ENCODE data around the gene RTN4R. TPM values are rescaled to one million over a fixed set of nuclear protein-coding genes. Genes with fewer than 3 reads are reported as not detected.
"Not testable (repeated sequence)": the region's sequence is repeated elsewhere in the genome, so short reads cannot be mapped to it uniquely, and the experiment has no call there.

The RTN4R gene
- 0.16 and 0.38 TPM in 2 replicates for polyA plus RNA-seq (2011; rRNA removed)
- 0.23 and 0.26 TPM in 2 replicates for polyA minus RNA-seq (2011; rRNA and poly(A)+ RNA removed)

DNA sequence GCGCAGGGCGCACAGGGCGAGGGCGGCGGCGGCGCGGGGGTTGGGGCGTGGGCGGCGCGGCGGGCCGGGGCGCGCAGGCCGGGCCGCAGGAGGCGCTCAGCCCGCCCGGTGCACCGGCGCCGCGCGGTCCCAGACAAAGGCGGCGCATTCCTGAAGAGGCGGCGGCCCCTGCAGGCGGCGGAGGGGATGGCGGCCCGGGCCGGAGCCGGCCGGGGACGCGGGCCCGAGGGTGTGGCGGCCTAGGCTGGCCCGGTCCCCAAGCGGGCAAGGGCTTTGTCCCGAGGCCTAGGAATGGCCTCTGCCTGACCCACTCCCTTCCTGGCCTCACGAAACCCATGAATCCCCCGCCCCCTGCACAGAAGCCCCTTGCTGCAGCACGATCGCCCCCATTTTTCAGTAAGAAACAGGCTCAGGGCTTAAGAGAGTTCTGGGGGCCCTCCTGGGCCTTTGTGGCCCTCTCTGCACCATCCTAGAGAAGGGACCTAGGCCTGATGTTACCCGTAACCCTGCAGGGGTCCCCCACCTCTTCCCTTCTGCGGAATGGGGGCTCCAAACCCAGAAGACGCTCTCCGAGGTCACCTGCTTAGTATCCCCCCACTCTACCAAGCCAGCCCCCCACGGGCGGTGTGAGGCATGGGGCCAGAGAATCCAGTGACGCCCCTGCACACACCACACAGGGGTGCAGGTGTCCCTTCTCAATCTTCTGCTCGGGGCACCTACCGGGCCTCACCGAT lies at the start of gene RTN4R:
TSS of gene RTN4R (minus strand) at position 40 of the 734 bp plus-strand sequence. CDS start 226 bp downstream, outside the sequence.
- DNase-seq (ENCODE audit: low read depth, low spot score): no peak
- peak within 1 kb of the TSS; percentile 22; the same call in 1 of the 2 replicates for H3K4me3 ChIP-seq (ENCODE audit: low read depth, low read length)
- H3K27me3 ChIP-seq (ENCODE audit: control insufficient read depth, insufficient read depth, low read length): peaks cover 13% of the 10 kb centered on the region
- POLR2A ChIA-PET: no interaction called here
- TF ChIP-seq, protein P1, sequence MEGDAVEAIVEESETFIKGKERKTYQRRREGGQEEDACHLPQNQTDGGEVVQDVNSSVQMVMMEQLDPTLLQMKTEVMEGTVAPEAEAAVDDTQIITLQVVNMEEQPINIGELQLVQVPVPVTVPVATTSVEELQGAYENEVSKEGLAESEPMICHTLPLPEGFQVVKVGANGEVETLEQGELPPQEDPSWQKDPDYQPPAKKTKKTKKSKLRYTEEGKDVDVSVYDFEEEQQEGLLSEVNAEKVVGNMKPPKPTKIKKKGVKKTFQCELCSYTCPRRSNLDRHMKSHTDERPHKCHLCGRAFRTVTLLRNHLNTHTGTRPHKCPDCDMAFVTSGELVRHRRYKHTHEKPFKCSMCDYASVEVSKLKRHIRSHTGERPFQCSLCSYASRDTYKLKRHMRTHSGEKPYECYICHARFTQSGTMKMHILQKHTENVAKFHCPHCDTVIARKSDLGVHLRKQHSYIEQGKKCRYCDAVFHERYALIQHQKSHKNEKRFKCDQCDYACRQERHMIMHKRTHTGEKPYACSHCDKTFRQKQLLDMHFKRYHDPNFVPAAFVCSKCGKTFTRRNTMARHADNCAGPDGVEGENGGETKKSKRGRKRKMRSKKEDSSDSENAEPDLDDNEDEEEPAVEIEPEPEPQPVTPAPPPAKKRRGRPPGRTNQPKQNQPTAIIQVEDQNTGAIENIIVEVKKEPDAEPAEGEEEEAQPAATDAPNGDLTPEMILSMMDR (IDR thresholded peaks at IDR 0.05; ENCODE audit: low read depth, low read length): peak; percentile 51
- CTCF ChIA-PET: no interaction called here
- no peaks in the 10 kb centered on the region for H3K9me3 ChIP-seq (ENCODE audit: control insufficient read depth, insufficient read depth, low read length)
- H3K27ac ChIP-seq (ENCODE audit: low read depth, low read length): no peak within 1 kb of the TSS

DNA sequence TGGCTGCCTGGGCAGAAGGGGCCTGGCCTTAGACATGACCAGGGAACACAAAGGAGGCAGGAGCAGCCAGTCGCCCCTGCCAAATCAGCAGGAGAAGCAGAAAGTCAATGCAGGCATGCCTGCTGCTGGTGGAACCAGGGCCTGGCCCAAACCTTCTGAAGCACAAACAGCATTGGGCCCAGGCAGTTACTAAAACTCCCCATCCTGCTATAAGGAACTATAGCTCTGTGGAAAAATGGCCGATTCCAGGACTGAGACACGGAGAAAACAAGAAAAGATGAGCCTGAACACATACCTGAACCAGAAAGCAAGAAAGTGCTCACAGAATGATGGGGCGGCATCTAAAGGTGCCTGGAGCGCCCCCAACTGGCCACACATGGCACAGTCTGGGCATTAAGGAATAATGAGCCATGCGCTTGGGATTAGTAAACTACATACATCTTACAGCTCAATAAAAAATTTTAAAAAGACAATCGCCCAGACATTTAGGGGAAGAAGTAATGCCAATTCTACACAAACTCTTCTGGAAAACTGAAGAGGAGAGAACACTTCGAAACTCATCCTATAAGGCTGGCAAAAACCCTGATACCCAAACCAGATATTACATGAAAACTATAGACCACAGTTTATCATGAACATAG lies 49.4 kb upstream of the RTN4R start:
- POLR2A ChIA-PET; H3K27me3 ChIP-seq (ENCODE audit: control insufficient read depth, insufficient read depth, low read length); H3K9me3 ChIP-seq (ENCODE audit: control insufficient read depth, insufficient read depth, low read length); H3K27ac ChIP-seq (ENCODE audit: low read depth, low read length); DNase-seq (ENCODE audit: low read depth, low spot score); H3K4me3 ChIP-seq (ENCODE audit: low read depth, low read length): not testable (repeated sequence)
- TF ChIP-seq, protein P1 (IDR thresholded peaks at IDR 0.05; ENCODE audit: low read depth, low read length): peak; percentile 52
- CTCF ChIA-PET: interaction anchor here (0.6 to 1.5 kb wide), 3 partner anchors 101 to 166 kb away, joined by 3 to 8 read pairs (median 3); no protein-coding TSS in a partner anchor

DNA sequence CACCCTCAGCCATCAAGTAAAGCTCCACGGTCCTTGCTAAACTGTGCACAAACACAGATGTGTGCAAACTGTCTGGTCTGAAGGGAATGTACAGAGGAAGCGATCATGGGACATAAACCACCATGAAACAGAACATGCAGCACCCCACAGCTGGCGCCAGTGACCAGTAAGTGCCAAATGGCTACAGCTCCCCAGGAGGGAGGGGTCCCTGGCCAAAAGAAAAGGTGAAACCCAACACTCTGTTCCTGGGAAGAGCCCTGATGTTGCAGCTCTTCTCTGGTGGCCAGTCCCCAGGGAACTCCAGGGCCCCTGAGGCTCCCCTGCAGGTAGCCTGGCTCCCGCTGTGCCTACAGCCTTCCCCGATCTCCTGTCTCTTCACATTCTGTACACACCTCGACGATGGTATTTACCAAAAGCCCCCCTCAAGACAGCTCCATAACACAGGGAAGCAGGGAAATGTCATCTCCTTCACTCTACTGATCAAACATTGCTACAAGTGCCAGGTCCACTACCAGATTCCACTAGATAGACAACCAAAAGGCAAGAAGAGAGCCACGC lies 48.8 kb upstream of the RTN4R start:
- ChIA-PET POLR2A (no interaction called here), CTCF (interaction anchor here (0.7 to 1.5 kb wide), 4 partner anchors 101 to 247 kb away, joined by 3 to 8 read pairs (median 3); no protein-coding TSS in a partner anchor)
- Histone ChIP-seq H3K27me3 (ENCODE audit: control insufficient read depth, insufficient read depth, low read length) (no peaks in the 10 kb centered on the region), H3K9me3 (ENCODE audit: control insufficient read depth, insufficient read depth, low read length) (no peaks in the 10 kb centered on the region; the same call in 1 of the 2 replicates), H3K27ac (ENCODE audit: low read depth, low read length) (no peak overlapping the region), H3K4me3 (ENCODE audit: low read depth, low read length) (no peak overlapping the region)
- no peak for DNase-seq (ENCODE audit: low read depth, low spot score)
- TF ChIP-seq, protein P1 (IDR thresholded peaks at IDR 0.05; ENCODE audit: low read depth, low read length): no peak

DNA sequence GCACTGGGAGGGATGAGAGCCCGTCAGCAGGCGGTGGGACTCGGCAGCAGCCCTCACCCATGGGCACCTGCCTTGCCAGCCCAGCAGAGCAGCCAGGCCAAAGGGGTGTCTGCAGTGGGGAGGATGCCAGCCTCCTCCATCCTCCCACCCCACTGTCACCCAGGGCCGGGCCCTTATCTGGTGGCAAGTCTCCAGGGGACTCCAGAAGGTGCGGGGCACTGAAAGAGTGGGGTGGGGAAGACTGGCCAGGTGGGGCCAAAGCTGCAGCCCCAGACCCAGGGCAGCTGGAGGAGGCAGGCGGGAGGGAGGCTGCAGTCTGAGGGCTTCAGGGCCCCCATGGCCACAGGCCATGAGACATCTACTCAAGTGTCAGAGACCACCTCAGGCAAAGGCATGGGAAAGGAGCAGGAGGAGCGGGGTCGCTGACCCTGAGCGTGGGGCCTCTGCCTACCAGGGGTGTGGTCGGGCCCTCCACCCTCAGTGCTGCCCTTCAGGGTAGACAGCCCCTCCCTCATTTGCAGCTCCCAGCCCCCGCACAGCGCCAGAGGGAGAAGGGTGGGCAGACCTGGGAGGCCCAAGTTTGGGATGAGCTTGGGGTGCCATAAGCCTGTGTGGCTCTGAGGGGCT lies 48.2 kb upstream of the RTN4R start:
- TF ChIP-seq, protein P1 (IDR thresholded peaks at IDR 0.05; ENCODE audit: low read depth, low read length): no peak
- H3K27ac ChIP-seq (ENCODE audit: low read depth, low read length): no peak overlapping the region
- no peak overlapping the region for H3K4me3 ChIP-seq (ENCODE audit: low read depth, low read length)
- CTCF ChIA-PET: interaction anchor here (0.7 to 1.5 kb wide), 3 partner anchors 159 to 248 kb away, joined by 3 read pairs; no protein-coding TSS in a partner anchor
- no peaks in the 10 kb centered on the region for H3K27me3 ChIP-seq (ENCODE audit: control insufficient read depth, insufficient read depth, low read length)
- POLR2A ChIA-PET: no interaction called here
- no peak for DNase-seq (ENCODE audit: low read depth, low spot score)
- no peaks in the 10 kb centered on the region; the same call in 1 of the 2 replicates for H3K9me3 ChIP-seq (ENCODE audit: control insufficient read depth, insufficient read depth, low read length)

Data from AG04450 (cell line).